Measurements from ENCODE around the gene ZFYVE27.

ZFYVE27 gene

GRCh38 chr10:97771913-97772823, 35.2 kb downstream of the ZFYVE27 start, which contains the start of gene SFRP5:
Gene SFRP5, minus strand, starts transcription at chr10:97771999. Its CDS starts 166 bp downstream, at chr10:97771833.
- DNase-seq, result no peak

- DNase-seq, result no peak
Observed at GRCh38 chr10:97773096-97773495, 36.2 kb downstream of the ZFYVE27 start.

- no peak for DNase-seq
Observed at GRCh38 chr10:97774811-97775294, 37.9 kb downstream of the ZFYVE27 start.

GRCh38 chr10:97777143-97777542, 40.2 kb downstream of the ZFYVE27 start:
- no peak for DNase-seq

DNA sequence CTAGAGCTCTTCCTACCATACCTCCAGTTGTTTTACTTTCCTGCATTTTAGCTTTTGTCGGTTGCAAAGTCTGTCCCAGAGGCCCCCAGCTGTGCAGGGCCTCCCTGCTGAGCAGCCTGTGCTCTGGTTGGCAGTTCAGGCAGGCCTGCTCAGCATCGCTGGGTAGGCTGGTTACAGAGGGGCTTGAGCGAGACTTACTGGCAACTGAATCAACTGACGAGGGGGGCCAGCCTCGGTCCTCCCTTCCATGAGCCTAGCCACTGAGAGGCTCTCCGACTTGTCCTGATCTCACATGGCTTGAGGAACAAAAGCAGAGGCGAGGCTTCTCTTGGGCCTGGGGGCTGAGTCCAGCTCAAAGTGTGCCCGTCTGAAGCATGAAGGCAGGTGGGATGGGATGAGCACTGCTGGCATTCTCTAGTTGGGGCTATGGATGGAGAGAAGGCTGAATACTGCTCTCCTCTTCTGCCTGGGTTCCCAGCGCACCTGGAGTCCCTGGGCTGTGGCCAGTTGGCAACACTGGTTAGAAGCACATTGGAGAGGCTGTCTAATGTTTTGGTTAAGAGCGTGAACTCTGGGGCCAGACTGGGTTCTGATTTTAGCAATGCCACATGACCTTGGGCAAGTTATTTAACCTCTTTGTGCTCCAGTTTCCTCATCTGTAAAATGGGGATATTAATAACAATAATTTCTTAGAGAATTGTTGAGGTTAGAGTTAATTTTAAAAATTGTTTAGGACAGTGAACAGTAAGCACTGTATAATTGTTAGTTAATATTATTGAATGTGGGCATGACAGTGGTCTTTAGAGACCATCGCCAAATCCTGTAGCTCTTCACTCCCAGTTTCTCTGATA, 41.7 kb downstream of the ZFYVE27 start:
- DNase-seq, result no peak

- no peak for DNase-seq
Observed at GRCh38 chr10:97779492-97779891, 42.6 kb downstream of the ZFYVE27 start.

DNA sequence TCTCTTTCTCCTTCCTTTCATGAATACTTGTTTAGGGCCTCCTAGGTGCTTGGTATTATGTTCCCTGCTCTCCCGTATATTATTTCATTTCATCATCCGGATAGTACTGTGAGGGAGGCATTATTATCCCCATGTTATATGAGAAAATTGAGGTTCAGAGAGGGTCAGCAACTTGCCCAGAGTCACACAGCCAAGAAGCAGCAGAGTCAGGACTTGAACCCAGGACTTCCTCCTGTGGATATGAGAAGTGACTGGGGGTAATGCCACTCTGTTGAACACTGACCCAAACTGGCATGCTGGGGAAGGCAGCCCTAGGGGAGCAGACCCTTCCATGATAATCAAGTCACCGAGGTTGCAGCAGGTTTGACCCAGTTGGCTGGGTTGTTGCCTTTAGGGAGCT, 43.0 kb downstream of the ZFYVE27 start:
- no peak for DNase-seq

DNA sequence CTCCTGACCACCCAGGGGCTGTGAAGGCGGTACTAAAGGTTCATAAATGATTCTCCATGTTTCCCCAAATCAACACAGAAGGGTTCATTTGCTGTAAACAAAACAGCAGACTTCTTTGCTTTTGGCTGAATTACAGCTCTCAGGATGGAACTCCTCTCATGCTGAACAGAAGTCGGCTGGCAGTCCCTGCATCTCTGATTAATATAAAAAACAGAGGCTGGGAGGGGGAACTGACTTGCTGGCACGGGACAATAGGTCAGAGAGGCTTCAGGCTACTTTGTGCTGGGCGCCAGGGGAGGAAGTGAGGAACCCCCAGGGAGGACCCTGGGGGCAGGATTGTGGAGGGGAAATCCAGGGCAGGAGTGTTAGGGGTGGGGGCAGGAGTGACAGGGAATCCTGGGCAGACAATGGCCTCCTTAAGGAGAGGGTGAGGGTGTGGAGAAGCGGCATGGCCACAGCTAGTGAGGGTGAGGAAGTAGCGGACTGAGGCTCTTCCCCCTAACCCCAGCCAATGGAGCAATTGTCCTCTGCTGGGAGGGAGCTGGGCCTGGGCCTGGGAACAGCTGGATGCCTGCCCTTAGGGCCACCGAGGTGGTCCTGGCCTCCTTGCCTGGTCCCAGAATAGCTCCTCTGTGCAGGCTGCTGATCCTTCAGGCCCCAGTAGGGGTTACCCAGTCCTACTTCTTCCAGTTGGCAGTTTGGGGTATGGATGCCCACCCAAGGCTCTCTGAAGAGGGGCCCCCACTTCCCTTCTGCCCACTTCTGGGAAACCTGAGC, 44.1 kb downstream of the ZFYVE27 start:
- DNase-seq, result no peak

DNA sequence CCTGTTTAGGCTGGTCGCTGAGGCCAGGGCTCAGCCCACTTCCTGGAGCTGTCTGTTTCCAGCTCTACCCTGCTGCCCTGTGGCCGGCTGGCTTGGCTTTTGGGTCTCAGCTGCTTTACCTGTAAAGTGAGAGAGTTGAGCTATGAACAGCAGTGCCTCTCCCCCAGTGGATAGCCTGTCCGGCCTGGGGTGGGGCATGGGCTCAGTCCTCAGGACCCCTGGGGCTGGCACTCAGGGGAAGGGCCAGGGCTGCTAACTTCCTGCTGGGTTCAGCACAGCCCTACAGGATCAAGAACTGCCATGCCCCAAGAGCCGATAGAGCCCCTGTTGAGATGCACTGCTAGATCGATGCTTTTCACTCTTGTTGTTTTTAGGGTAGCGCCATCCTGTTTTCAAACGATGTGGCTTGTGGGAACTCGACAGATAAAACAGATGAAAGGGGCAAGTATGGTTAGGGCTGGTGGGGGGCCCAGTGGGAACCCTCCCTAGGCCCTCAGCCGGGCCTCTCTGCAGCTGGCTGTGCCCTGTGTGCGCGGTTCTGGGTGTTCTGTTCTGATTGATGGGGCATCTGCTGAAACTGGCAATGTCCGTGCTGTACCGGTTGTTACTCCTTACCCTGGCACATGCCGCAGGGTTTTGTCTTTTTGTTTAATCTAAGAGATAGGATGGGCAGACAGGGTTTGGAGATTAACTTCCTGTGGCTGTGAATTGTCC, 44.8 kb downstream of the ZFYVE27 start:
- peak in 3 of 6 experiments; percentile 20 to 61 (median 57) for DNase-seq

GRCh38 chr10:97782455-97783228, 45.7 kb downstream of the ZFYVE27 start:
- peak in 1 of 6 experiments; percentile 32 for DNase-seq

DNA sequence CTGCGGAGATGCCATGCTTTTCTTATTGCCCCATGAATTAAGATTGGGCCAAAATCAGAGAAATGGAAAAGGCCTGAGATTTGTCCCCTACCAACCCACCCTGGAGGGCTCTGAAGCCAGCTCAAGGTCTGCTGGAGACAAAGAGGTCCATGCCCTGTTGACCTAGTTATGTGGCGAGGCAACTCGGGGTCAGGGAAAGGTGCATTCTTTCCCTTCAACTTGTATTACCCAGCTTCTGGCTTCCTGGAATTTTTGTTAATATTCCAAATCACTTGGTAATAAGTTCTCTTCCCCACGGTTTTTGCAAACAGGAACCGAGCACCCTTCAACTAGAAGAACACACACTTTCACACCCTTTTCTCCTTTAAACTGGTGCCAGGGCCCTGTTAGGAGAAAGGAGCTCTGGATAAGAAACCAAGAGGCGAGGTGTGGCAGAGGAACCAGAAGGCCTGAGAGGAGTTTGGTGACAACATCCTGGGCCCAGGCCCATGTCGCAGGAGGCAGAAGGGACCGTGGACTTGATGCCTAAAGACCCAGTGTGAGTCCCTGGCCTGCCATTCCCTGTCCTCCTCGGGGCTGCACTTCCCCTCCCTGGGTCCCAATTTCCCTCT, 47.4 kb downstream of the ZFYVE27 start:
- DNase-seq, result no peak

DNA sequence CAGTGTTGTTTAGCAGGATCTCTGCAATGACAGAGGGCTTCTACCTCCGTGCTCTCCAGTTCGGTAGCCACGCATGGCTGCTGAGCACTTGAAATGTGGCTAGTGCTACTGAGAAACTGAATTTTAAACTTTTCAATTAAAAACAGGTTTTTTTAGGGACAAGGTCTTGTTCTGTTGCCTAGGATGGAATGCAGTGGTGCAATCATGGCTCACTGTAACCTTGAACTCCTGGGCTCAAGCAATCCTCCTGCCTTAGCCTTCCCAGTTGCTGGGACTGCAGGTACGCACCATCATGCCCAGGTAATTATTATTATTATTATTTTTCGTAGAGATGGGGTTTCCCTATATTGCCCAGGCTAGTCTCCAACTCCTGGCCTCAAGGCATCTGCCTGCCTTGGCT, 48.3 kb downstream of the ZFYVE27 start:
- no peak for DNase-seq

DNA sequence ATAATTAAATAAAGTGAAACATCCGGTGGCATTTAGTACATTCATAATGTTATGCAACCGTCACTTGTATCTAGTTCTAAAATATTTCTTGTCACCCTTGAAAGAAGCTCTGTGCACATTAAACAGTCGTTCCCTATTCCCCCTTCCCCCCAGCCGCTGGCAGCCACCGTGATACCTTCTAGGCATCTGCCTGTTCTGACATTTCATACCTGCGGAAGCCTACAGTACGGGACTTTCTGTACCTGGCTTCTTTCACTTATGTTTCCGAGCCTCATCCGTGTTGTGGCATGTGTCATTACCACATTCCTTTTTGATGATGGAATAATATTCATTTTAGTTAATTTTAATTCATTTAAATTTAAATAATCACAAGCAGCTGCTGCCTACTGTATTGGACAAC, 48.8 kb downstream of the ZFYVE27 start:
- no peak for DNase-seq

DNA sequence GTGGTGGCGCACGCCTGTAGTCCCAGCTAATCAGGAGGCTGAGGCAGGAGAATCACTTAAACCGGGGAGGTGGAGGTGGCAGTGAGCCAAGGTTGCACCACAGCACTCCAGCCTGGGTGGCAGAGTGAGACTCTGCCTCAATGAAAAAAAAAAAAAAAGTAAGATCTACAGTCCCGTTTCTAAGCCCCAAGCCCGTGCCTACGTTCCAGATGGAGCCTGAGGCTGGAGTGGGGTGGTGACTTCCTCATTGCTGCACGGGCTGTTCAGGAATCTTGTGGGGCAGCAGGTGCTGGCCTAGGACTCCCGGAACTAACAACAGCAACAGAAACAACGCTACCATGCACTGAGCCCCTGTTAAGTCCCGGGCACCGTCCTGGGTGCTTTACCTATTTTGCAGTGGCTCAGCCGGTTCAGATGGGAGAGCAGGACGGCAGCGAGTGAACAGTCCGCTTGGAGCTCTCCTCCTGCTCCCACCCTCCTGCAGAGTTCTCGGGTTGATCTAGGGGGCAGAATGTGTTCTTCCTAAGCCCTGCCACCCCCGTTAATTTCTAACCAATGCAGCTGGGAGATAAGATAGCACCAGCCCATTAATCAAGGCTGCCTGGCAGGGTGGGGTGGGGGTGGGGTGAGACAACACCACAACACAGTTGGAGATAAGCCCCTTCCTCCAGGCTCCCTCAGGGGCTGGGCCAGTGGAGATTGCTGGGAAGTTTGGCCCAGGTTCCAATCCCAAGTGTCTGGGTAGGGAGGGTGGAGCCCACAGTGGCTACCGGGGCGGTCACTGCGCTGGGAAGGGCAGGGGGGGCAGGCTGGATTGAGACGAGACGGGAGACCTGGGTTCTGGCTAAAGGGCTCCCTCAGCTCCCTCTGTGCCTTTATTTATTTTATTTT, 51.9 kb downstream of the ZFYVE27 start:
- DNase-seq, result no peak

DNA sequence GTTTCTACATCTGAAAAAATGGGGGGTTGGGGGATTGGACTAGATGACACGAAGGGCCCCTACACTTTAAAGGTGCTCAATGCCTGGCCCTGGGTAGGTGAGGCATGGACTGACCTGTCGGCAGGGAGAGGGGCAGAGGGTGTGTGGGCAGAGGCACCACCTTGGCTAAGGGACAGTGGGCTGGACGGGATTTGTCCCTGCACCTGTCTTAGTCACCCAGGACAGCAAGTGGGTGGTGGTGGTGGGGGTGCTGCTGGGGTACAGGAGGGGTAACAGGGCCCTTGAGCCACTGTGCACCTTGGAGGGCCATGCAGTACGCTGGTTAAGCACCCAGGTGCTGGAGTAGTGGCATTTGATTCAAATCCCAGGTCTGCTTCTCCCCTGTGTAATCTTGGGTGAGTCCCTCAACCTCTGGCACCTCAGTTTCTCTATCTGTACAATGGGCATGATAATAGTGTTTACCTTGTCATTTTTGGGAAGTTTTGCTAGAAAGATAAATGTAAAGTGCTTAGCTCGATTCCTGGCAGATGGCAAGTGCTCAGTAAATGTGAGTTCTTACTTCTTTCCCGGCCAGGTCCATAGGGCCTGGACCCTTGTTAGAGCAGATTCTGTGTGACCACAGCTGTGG, 53.0 kb downstream of the ZFYVE27 start:
- DNase-seq, result no peak

DNA sequence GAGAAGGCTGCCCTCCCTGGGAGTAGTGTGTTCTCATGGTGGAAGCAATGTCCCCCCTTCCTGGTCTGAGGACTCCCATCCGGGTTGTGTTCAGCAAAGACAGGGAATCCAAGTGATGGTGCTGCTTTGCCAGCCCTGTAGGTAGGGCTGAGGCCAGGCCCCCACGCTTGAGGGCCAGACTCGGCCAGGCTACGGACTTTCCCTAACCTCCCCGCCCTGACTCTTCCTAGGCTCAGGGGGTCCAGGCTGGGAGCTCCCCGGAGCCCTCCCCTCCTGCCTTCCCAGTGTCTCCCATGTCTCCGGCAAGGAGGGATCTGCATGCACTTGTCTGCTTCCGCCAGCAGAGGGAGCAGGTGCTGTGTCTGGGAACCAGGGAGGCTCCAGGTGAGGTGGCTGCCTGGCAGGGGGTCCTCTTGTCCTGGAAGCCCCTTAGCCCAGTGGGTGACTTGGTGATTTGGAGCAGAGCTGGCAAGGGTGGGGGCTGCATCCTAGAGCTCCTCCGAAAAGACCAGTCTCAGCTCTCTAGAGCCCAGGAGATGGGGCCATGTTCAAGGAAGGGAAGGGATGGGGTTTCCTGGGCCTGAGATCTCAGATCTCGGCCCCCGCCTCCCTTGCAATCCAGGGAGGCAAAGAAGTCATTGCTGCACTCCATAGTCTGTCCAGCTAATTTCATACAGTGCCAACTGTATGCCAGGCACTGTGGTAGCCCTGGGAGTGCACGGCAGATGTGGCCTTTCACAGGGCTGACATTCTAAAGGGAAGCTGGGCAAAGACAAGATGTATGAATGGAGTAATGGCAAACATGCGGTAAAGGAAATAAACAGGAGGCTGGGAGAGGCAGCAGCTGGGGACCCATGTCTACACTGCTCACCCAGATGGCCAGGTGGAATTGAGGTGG, 55.1 kb downstream of the ZFYVE27 start:
- peak; percentile 36 to 75 (median 57) for DNase-seq

DNA sequence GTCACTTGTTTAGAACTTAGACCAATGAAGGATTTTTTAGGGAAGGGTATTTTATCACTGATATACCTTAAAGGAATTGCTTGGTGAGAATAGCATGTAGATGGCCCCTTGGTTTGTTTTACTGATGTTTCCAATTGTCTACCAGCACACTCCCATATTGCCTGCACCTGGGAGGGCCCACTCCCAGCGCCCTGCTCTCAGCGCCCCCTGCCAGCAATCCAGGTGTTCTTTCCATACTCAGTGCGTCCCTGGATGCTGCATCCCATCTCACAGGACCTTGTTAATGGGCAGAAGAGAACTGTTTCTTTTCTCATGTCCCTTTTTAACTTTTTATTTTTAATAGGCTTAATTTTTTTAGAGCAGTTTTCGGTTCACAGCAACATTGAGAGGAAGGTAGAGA, 59.0 kb downstream of the ZFYVE27 start:
- DNase-seq, result no peak

DNA sequence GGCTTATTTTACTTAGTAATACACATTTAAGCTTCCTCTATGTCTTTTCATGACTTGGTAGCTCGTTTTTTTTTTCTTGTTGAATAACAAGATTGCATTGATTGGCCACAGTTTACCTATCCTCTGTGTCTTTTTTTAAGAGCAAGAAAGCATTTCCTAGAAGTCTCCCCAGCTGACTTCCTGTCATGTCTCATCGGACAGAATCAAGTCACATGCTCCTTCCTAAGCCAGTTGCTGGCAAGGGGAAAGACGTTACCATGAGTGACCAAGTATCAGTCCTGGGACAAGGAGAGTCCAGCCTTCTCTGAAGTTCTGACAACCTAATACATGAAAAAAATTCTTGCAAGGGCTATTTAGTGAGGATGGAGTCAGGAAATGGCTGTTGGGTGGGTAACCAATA, 59.7 kb downstream of the ZFYVE27 start:
- peak in 3 of 6 experiments; percentile 52 to 56 (median 52) for DNase-seq

All from stimulated activated naive CD4-positive, alpha-beta T cell (primary cell).